ENCODE data around the gene KPNA6.

The KPNA6 gene

GRCh38 chr1:32172621-32173245 lies 64.9 kb downstream of the KPNA6 start:
- TF ChIP-seq CTCF (IDR thresholded peaks at IDR 0.05; ENCODE audit: insufficient read depth, low read length) = no peak
- no peak for TF ChIP-seq SPI1 (IDR thresholded peaks at IDR 0.05; ENCODE audit: borderline replicate concordance, low read depth)
- TF ChIP-seq REST (IDR thresholded peaks at IDR 0.05; ENCODE audit: insufficient replicate concordance, low read depth) = no peak
- TF ChIP-seq POLR2AphosphoS5 (IDR thresholded peaks at IDR 0.05; ENCODE audit: low read depth) = 0 out of 2 replicates have a peak, but pooled peaks have one; percentile 28
- H3K27ac ChIP-seq (replicated peaks) = no peak overlapping the region
- no peaks in the 10 kb centered on the region for H3K27me3 ChIP-seq (ENCODE audit: insufficient read depth, poor library complexity, severe bottlenecking)
- H3K4me3 ChIP-seq (replicated peaks; ENCODE audit: insufficient read depth, low read length) = no peak overlapping the region
- peak in 1 of 2 experiments; percentile 40 for DNase-seq (ENCODE audit: low read depth in 1 of 2, low spot score in 1 of 2)

DNA sequence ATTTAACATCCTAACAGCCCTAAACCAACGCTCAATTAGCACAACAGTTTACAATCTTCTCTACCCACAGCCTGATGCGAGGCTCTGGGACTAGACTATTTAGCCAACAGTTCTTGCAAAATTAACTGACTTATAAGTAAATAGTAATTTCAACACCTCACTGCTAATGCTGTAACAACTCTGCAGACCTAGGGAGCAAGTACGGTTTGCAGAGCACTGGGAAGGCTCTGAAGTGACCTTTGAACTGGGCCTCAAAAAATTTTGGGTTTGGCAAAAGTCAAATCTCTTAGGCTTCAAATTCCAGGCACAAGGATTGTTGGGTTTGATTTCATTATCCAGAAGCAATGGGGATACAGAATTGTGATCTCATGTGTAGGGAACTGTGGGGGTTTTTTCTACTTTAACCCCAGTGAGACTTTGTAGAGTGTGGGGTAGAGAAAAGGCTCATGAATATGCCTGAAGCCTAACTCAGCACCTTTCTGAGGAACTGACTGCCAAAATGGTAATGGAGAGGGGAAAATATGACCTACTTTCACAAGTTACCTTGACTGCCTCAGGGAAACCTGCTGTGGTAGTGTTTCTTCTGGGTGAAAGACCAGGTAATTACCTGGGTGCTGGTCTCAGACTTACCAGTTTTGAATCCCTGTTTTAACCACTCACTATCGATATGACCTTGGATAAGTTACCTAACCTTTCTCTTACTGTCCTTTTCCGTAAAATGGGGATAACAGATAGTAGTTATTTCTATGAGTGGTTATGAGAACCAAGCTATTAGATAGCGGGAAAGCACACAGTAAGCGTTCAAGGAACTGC lies 70.7 kb downstream of the KPNA6 start:
- H3K27ac ChIP-seq (replicated peaks) = peak overlapping the region; percentile 87
- TF ChIP-seq POLR2AphosphoS5 (IDR thresholded peaks at IDR 0.05; ENCODE audit: low read depth) (no peak), REST (IDR thresholded peaks at IDR 0.05; ENCODE audit: insufficient replicate concordance, low read depth) (no peak), GABPA (IDR thresholded peaks at IDR 0.05; ENCODE audit: low read depth) (no peak), CTCF (IDR thresholded peaks at IDR 0.05; ENCODE audit: insufficient read depth, low read length) (no peak), SPI1 (IDR thresholded peaks at IDR 0.05; ENCODE audit: borderline replicate concordance, low read depth) (no peak)
- no peaks in the 10 kb centered on the region for H3K27me3 ChIP-seq (ENCODE audit: insufficient read depth, poor library complexity, severe bottlenecking)
- DNase-seq (ENCODE audit: low read depth in 1 of 2, low spot score in 1 of 2) = peak; percentile 70 to 73
- H3K4me3 ChIP-seq (replicated peaks; ENCODE audit: insufficient read depth, low read length) = no peak overlapping the region

- Histone ChIP-seq H3K4me3 (replicated peaks; ENCODE audit: insufficient read depth, low read length) (peak overlapping the region; percentile 82), H3K27me3 (ENCODE audit: insufficient read depth, poor library complexity, severe bottlenecking) (no peaks in the 10 kb centered on the region), H3K27ac (replicated peaks) (peak overlapping the region; percentile 87)
- TF ChIP-seq POLR2AphosphoS5 (IDR thresholded peaks at IDR 0.05; ENCODE audit: low read depth) (no peak), SPI1 (IDR thresholded peaks at IDR 0.05; ENCODE audit: borderline replicate concordance, low read depth) (no peak), GABPA (IDR thresholded peaks at IDR 0.05; ENCODE audit: low read depth) (no peak), REST (IDR thresholded peaks at IDR 0.05; ENCODE audit: insufficient replicate concordance, low read depth) (no peak), CTCF (IDR thresholded peaks at IDR 0.05; ENCODE audit: insufficient read depth, low read length) (no peak)
- no peak for DNase-seq (ENCODE audit: low read depth in 1 of 2, low spot score in 1 of 2)
These were observed 71.3 kb downstream of the KPNA6 start for GRCh38 chr1:32179193-32179442.
